Skin epidermis (tissue), 12 donors: ENCODE measurements around the gene GPR18.
A peak's percentile ranks its signal among the peaks of the same experiment; 100 is the strongest.
"Not testable (repeated sequence)": the region's sequence is repeated elsewhere in the genome, so short reads cannot be mapped to it uniquely, and the experiment has no call there.

Source experiments
- H3K27ac ChIP-seq, 21 experiments: fragments of 200-600 bp; sonication (generic) in 11 of 21; one replicate each; pipeline ENCODE4 v1.5.0; 2020; ENCODE audit warnings: mild to moderate bottlenecking in 3 of 21, inconsistent platforms in 2 of 21, moderate library complexity in 2 of 21
- H3K4me3 ChIP-seq, 7 experiments: fragments of 200-600 bp; sonication (generic) in 2 of 7; one replicate each; pipeline ENCODE4 v1.5.0; 2020; ENCODE audit warnings: inconsistent platforms in 2 of 7, mild to moderate bottlenecking in 2 of 7, moderate library complexity in 1 of 7

Gene GPR18

GRCh38 chr13:99218126-99218525 is 40.1 kb downstream of the GPR18 start:
- Histone ChIP-seq H3K4me3 (no peak overlapping the region), H3K27ac (peak overlapping the region in 15 of 21 experiments; percentile 19 to 85 (median 57))

DNA sequence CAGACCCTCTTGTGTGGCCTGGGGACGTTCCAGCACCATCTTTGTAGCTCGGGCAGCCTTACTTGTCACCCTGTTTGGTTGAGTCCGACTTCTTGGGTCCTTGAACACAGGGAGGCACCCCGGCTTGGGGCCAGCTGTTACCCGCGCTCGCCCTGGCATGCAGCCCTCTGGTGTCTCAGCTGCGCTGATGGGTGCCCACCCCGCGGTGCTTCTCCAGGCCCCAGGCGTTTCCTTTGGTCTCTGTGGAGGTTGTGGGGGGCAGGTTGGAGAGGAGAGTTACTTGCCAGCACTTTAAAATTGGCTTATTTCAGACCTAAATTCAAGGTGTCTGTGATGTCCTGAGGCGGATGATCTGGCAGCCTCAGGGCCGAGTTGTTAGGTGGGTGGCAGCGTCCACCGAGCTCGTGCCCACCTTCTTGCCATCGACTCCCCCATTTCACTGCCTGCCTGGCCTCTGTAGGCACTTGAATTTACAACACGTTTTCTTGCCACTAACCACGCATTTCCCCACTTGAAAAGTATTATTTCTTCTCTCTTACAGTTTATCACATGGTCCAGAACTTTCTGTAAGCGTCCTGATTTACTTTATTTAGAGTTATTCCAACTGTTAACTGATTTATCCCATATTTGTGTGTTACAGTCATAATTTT is 40.6 kb downstream of the GPR18 start:
- H3K4me3 ChIP-seq: no peak overlapping the region
- H3K27ac ChIP-seq: peak overlapping the region in 13 of 21 experiments; percentile 19 to 86 (median 57)

DNA sequence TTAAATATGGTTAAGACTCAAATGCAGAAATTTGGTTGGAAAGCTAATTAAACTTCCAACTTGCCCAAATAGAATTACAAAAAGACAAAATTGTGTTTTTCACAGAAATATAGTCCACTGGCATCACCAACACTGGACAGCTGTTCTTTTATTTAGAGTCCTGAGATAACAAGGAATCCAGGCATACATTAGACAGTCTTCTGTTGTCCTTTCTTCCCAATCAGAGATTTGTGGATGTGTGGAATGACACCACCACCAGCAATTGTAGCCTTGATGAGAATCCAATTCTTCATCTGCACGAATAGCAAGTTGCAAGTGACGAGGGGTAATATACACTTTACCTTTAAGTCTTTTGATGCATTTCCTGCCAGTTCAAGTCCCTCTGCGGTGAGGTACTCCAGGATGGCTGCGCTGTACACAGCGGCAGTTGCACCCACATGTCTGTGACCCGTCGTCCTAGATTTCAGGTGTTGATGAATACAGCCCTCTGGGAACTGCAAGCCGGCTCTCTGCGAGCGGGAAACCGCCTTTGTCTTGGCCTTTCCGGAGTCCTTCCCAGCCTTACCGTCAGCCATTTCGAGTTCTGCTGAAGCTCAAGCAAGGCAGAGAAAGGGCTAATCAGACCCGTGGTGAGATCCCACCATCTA is 42.9 kb downstream of the GPR18 start:
- Histone ChIP-seq H3K27ac (peak overlapping the region in 19 of 21 experiments; percentile 4 to 86 (median 53)), H3K4me3 (peak overlapping the region in 2 of 7 experiments; percentile 8 to 16)

DNA sequence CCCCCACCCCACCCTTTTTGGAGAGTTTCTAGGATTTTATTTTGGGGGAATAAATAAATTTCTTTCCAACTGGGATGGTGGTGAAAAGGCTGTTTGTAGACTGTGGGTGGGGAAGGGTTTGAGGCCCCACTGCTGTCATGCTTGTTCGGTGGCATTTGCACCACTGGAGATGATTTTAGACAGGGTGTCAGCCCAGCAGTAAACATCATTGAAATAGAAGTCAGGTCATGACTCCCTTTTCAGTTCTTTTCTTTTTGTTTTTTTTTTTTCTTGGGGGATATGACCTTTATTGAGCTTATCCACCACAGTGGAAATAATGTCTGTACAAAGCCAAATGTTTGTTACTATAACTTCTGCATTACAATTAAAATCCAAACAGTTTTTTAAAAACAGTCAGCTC is 43.4 kb downstream of the GPR18 start:
- Histone ChIP-seq H3K4me3 (no peak overlapping the region), H3K27ac (peak overlapping the region in 17 of 21 experiments; percentile 5 to 86 (median 53))

DNA sequence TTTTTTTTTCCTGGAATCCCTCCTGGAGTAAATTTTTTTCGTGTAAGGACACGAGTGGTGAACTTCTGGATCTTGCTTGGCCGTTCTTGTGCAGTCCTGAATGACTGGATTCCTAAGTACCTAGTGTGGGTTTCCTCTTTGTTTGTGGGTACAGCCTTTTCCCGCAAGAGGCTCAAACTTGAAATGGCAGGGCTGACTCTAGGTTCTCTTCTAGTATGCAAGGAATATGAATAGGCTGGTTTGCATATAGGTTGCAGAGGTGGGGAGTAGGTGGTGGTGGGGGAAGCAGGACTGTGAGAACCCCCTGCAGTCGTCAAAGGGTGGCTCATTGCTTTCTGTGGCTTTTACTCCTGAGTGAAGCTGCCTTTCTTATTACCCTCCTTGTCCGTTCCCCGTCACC is 43.9 kb downstream of the GPR18 start:
- Histone ChIP-seq H3K27ac (peak overlapping the region in 17 of 21 experiments; percentile 5 to 86 (median 53)), H3K4me3 (no peak overlapping the region)

DNA sequence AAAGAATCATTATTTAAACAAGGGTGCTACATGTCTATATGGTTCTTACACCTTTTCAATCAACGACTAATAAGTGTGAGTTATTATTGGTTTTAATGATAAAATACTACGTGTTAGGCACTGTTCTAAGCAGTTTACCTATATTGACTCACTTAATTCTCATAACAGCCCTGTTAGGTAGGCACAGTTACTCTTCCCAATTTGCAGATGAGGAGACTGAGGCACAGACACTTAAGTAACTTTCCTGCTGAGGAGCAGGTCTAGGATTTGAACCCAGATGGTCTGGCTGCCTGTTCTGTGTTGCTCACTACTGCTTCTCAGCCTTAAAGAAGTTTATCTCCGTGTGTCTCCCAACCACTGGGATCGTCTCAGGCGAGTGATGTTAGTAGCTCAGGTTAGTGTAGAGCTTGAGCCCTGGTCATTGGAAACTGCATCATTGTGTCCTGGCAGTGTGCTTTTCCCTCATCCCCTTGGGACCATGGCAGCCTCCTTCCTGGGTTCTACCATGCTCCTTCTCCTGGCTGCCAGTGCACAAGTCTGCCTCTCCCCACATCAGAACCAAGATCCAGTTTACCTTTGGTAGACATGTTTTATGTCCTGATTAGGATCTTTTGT is 46.7 kb downstream of the GPR18 start:
- H3K4me3 ChIP-seq: no peak overlapping the region
- H3K27ac ChIP-seq: no peak overlapping the region

DNA sequence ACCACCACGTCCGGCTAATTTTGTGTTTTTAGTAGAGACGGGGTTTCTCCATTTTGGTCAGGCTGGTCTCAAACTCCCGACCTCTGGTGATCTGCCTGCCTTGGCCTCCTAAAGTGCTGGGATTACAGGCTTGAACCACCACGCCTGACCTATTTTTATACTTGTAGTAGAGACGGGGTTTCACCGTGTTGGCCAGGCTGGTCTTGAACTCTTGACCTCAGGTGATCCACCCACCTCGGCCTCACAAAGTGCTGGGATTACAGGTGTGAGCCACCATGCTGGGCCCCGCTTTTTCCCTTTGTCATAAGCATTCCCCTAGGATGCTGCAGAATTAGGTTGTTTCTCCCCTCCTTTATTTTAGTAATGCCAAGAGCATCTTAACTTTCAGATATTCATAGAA is 47.6 kb downstream of the GPR18 start:
- not testable (repeated sequence) for H3K4me3 ChIP-seq, H3K27ac ChIP-seq

- Histone ChIP-seq H3K4me3 (no peak overlapping the region), H3K27ac (peak overlapping the region in 8 of 21 experiments; percentile 19 to 74 (median 42))
Measured at GRCh38 chr13:99208845-99209527, 49.2 kb downstream of the GPR18 start.

DNA sequence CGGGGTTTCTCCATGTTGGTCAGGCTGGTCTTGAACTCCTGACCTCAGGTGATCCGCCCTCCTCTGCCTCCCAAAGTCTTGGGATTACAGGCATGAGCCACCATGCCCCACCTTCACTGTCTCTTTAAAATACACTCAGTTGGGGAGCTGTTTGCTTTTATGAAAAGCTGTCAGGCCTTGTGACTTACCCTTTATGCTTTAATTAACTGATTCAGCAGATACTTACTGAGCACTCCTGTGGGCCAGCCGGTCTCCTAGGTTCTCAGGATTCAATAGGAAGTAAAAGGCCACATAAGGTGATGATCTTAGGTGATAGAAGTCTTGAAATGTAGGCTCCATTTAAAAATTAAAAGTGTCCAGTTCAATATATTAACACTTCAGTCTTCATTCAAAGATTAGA is 50.0 kb downstream of the GPR18 start:
- peak overlapping the region in 2 of 21 experiments; percentile 28 to 74 for H3K27ac ChIP-seq
- no peak overlapping the region for H3K4me3 ChIP-seq

- no peak overlapping the region for H3K27ac ChIP-seq
Measured at GRCh38 chr13:99207511-99207910, 50.7 kb downstream of the GPR18 start.

DNA sequence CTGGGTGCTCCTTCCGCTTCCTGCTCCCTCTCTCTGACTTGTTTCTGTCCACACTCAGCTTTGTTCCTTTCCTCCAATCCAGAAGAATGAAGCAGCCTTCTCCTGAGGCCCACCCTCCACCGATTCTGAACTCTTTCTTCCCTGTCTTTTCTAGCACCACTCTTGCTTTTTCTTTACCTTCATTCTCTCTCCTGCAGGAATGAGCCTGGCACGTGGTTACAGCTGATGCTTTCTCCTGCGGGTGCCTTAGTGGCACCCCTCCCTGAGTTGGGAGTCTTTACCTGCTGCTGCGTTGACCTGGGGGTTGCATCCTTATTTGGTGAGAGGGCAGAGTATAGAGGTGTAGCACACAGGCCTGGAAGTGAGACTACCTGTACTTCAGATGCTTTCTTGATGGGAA is 51.3 kb downstream of the GPR18 start:
- H3K27ac ChIP-seq: no peak overlapping the region
- H3K4me3 ChIP-seq: no peak overlapping the region

More at GRCh38 chr13:99207511-99207910, 50.7 kb downstream of the GPR18 start:
- H3K4me3 ChIP-seq: no peak overlapping the region

GRCh38 chr13:99206226-99206625 is 52.0 kb downstream of the GPR18 start:
- H3K27ac ChIP-seq: peak overlapping the region in 1 of 21 experiments; percentile 2
- H3K4me3 ChIP-seq: no peak overlapping the region

- Histone ChIP-seq H3K4me3 (no peak overlapping the region), H3K27ac (peak overlapping the region in 1 of 21 experiments; percentile 2)
Measured at GRCh38 chr13:99205621-99206220, 52.5 kb downstream of the GPR18 start.
